ENCODE data around the gene SLC29A4.
"Not testable (repeated sequence)": the region's sequence is repeated elsewhere in the genome, so short reads cannot be mapped to it uniquely, and the experiment has no call there.

Gene SLC29A4

GRCh38 chr7:5300366-5300765 is 17.6 kb downstream of the SLC29A4 start:
- TF ChIP-seq, protein P1, sequence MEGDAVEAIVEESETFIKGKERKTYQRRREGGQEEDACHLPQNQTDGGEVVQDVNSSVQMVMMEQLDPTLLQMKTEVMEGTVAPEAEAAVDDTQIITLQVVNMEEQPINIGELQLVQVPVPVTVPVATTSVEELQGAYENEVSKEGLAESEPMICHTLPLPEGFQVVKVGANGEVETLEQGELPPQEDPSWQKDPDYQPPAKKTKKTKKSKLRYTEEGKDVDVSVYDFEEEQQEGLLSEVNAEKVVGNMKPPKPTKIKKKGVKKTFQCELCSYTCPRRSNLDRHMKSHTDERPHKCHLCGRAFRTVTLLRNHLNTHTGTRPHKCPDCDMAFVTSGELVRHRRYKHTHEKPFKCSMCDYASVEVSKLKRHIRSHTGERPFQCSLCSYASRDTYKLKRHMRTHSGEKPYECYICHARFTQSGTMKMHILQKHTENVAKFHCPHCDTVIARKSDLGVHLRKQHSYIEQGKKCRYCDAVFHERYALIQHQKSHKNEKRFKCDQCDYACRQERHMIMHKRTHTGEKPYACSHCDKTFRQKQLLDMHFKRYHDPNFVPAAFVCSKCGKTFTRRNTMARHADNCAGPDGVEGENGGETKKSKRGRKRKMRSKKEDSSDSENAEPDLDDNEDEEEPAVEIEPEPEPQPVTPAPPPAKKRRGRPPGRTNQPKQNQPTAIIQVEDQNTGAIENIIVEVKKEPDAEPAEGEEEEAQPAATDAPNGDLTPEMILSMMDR (IDR thresholded peaks at IDR 0.05; ENCODE audit: borderline replicate concordance, control extremely low read depth, extremely low read depth, insufficient read depth, missing control alignments) = no peak
- DNase-seq (ENCODE audit: low spot score) = no peak
- in situ Hi-C loops (cut with MboI; ENCODE audit: low sequenced_read_pairs, unreplicated experiment) = no loop called here

DNA sequence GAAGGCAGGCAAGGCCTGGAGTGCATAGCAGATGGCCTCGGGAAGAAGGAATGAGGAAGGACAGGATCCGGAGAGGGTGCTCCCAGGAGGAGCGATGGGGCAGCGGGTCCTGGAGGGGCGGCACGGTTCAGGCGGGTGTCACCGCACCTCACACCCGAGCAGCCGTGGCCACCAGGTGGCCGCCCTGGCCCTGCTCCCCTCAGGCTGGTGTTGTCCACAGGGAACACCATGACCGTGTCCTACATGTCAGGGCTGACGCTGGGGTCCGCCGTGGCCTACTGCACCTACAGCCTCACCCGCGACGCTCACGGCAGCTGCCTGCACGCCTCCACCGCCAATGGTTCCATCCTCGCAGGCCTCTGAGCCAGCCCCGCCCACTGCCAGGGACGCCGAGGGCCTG is 19.8 kb downstream of the SLC29A4 start:
- in situ Hi-C loops (cut with MboI; ENCODE audit: low sequenced_read_pairs, unreplicated experiment) = no loop called here
- no peak for DNase-seq (ENCODE audit: low spot score)

DNA sequence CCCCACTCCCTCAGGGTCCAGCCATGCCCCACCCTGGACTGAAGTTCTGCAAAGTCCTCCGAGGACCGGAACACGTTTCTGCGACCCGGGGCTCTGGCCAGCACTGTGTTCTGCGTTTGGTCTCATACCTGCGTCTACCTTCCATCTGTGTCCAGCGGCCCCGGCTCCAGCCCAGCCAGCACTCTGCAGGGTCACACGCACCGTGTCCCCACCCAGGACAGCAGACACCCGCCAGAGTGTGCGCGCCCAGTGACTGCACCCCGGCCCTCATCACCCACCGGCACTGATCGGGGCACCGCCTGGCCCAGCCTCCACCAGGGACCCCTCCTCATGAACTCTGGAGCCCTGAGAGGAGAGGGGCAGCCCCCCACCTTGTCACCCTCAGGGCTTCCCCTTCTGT is 20.3 kb downstream of the SLC29A4 start:
- no peak for DNase-seq (ENCODE audit: low spot score)
- in situ Hi-C loops (cut with MboI; ENCODE audit: low sequenced_read_pairs, unreplicated experiment) = no loop called here
- TF ChIP-seq, protein P1 (IDR thresholded peaks at IDR 0.05; ENCODE audit: borderline replicate concordance, control extremely low read depth, extremely low read depth, insufficient read depth, missing control alignments) = no peak

More for the DNA sequence above, 19.8 kb downstream of the SLC29A4 start:
- TF ChIP-seq, protein P1 (IDR thresholded peaks at IDR 0.05; ENCODE audit: borderline replicate concordance, control extremely low read depth, extremely low read depth, insufficient read depth, missing control alignments) = no peak

GRCh38 chr7:5303591-5304505 is 21.1 kb downstream of the SLC29A4 start:
- TF ChIP-seq, protein P1 (IDR thresholded peaks at IDR 0.05; ENCODE audit: borderline replicate concordance, control extremely low read depth, extremely low read depth, insufficient read depth, missing control alignments) = no peak
- in situ Hi-C loops (cut with MboI; ENCODE audit: low sequenced_read_pairs, unreplicated experiment) = no loop called here
- no peak for DNase-seq (ENCODE audit: low spot score)

- DNase-seq (ENCODE audit: low spot score); in situ Hi-C loops (cut with MboI; ENCODE audit: low sequenced_read_pairs, unreplicated experiment): not testable (repeated sequence)
These were observed 22.3 kb downstream of the SLC29A4 start for GRCh38 chr7:5305050-5305449.

DNA sequence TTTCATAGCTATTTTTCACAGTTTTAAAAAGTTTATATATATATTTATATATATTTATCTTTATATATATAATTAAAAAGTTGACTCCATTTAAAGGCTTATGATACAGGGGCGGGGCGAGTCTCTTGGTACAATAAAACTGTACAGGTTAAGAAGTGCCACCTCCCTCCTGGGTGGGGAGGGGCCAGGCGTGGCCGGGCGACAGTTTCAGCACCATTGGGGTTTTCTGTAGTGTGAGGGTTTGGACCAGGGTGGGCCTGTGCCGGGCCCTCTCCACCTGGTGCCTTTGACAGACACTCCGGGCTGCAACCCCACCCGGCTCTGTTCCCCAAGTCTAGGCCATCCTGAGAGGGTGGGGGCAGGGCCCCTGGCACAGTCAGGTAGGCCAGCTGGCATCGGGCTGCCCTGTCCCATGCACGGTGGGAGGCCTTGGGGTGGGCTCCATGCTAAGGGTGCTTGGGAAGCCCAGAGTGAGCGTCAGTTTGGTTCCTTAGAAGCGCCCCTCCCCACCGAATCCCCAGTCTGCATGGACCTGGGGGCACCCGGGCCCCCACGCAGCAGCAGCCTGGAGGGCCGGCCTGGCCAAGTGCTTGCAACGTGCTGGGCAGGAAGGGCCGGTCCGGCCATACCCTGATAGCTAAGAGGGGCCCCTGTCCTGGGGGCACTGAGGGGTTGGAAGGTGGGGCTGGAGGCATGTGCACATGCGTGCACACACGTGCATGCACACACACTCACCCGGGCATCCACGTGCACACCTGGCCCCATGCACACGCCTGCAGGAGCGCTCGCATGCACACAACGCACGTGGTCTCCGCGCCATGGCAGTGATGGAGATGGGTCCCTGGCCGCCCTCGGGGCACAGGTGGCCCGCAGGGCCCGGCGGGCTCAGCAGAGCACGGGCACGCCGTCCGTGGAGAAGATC is 24.7 kb downstream of the SLC29A4 start:
- in situ Hi-C loops (cut with MboI; ENCODE audit: low sequenced_read_pairs, unreplicated experiment); DNase-seq (ENCODE audit: low spot score): not testable (repeated sequence)

- in situ Hi-C loops (cut with MboI; ENCODE audit: low sequenced_read_pairs, unreplicated experiment) = no loop called here
- TF ChIP-seq, protein P1 (IDR thresholded peaks at IDR 0.05; ENCODE audit: borderline replicate concordance, control extremely low read depth, extremely low read depth, insufficient read depth, missing control alignments) = no peak
- DNase-seq (ENCODE audit: low spot score) = no peak
These were observed 26.4 kb downstream of the SLC29A4 start for GRCh38 chr7:5309146-5309545.
